Gastroesophageal sphincter (tissue), 4 donors: ENCODE measurements around the gene KCNN3. TPM values are rescaled to one million over a fixed set of nuclear protein-coding genes. Genes with fewer than 3 reads are reported as not detected.

Experiments used
- ATAC-seq: fragments of 150-250 bp; one replicate; pipeline ENCODE4 v1.9.1; 2016; ENCODE audit warnings: mild to moderate bottlenecking, moderate library complexity
- H3K27ac ChIP-seq, 4 donors: fragments of 200-600 bp; sonication (generic) in 3 of 4; 1 replicate in 3 of 4; 2 replicates in 1 of 4; pipeline ENCODE4 v1.5.1; 2016 to 2019
- H3K27me3 ChIP-seq: fragments of 200-600 bp; sonication (generic); one replicate; pipeline ENCODE4 v1.5.1; 2019
- H3K36me3 ChIP-seq, 2 donors: fragments of 200-600 bp; sonication (generic); one replicate each; pipeline ENCODE4 v1.5.1; 2019; ENCODE audit warnings: control low read depth in 1 of 2
- H3K4me1 ChIP-seq, 3 donors: fragments of 200-600 bp; sonication (generic); 1 replicate in 2 of 3; 2 replicates in 1 of 3; pipeline ENCODE4 v1.5.1; 2016 to 2019; ENCODE audit warnings: control low read depth in 2 of 3
- H3K4me3 ChIP-seq, 2 donors: fragments of 200-600 bp; sonication (generic); one replicate each; pipeline ENCODE4 v1.5.1; 2019; ENCODE audit warnings: mild to moderate bottlenecking in 1 of 2, moderate library complexity in 1 of 2
- H3K9me3 ChIP-seq, 3 donors: fragments of 200-600 bp; sonication (generic); one replicate each; pipeline ENCODE4 v1.5.1; 2017 to 2019; ENCODE audit warnings: control low read depth in 2 of 3
- EP300 ChIP-seq: sonication (generic); formaldehyde crosslinking; IDR thresholded peaks from one replicate; pipeline ENCODE4 v1.6.1; 2017; ENCODE audit warnings: antibody characterized with exemption, mild to moderate bottlenecking
- POLR2A ChIP-seq, 2 donors: fragments of 450-650 bp; IDR thresholded peaks; one replicate each; pipeline ENCODE4 v1.6.1; 2017; ENCODE audit warnings: antibody characterized with exemption in 2 of 2, mild to moderate bottlenecking in 2 of 2, moderate library complexity in 1 of 2
- POLR2AphosphoS5 ChIP-seq: sonication (generic); formaldehyde crosslinking; IDR thresholded peaks from one replicate; pipeline ENCODE4 v1.6.1; 2017; ENCODE audit warnings: antibody characterized with exemption
- WGBS, 2 donors: methylation state at CpG; one replicate each; pipeline ENCODE4 v1.1.5; 2018; ENCODE audit warnings: low coverage in 1 of 2; 5-methylcytosine and 5-hydroxymethylcytosine counted together
- total RNA-seq, 4 donors: library from RNA; depleted of rRNA; stranded (reverse); fragments of >200 nt; gene quantifications; one replicate each; pipeline ENCODE4 v1.1.0, GENCODE V29; 2016
- TF ChIP-seq, protein P1 (sequence below), 4 experiments: fragments of 200-600 bp in 2 of 4; fragments of 450-650 bp in 2 of 4; sonication (generic) in 1 of 4; IDR thresholded peaks; one replicate each; pipeline ENCODE4 v1.5.1; 2017 to 2019; ENCODE audit warnings: antibody characterized with exemption in 4 of 4, mild to moderate bottlenecking in 2 of 4, moderate library complexity in 2 of 4

KCNN3 gene
- total RNA-seq, 4 donors from 2014 or later: 1.8 to 13.7 (median 8.1) TPM

DNA sequence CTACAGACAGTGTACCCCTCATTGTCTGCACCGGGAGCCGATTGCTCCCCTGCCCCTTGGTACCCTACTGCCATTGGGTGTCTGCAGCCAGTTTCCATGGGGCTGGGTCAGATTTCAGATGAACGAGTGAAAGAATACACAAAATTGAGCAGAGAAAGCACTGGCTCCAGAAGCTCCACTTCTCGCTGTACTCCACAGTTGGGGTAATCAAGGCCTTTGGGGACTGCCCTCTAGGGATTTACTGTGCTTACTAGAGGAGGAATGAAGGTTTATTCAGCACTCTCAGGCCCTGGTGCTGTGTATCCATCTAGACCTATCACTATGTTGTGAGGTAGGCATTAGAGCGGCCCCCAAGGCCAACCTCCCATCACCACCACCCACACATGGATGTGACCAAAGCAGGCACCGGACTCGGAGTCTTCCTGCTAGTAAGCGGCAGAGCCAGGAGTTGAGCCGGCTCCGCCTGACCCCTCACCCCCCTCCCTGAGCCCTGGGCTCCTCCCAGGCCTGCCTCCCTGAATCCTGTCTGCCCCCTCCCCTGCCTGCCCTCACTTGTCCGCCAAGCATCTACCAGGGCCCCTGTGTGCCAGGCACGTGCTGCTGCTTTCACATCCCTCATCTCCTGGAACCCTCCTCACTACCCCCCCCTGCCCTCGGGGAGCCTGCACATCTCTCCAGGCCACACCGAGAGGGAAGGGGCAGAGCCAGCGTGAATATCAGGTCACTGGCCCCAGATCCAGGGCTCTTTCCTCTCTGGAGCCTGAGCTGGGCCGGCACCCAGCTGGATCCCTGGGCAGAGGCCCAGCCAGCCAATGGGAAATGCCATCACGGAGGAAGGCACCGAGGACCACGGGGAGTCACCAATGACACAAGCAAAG, 23.3 kb downstream of the KCNN3 start:
- 71 to 100% methylated on average over 1 to 12 of the region's 19 CpGs for WGBS, 2 donors
- H3K27ac ChIP-seq: peak overlapping the region in 2 of 4 donors; percentile 4
- ATAC-seq: no peak

DNA sequence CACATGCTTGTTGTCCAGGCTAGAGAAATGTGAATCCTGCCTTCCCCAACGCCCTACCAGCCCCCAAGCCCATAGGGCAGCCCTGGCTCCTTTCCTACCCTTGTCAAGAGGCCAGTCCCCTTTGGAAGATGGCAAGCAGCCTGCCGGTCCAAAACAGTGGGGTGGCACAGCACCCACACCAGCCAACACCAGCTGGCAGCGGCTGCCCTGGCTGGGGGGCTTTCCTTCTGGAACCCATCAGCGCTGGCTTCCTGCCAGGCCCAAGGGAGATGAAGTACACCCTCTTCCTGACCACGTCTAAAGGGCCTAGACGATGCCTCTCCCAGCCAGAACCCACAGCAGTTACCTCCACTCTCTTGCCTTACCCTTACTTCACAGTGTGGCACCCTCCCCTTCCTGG, 24.2 kb downstream of the KCNN3 start:
- Histone ChIP-seq H3K4me3 (no peak overlapping the region), H3K4me1 (peaks cover 0 to 33% (median 0%) of the 10 kb centered on the region in 3 donors), H3K27me3 (peaks cover 28% of the 10 kb centered on the region), H3K36me3 (no peaks in the 10 kb centered on the region), H3K9me3 (no peaks in the 10 kb centered on the region), H3K27ac (peak overlapping the region in 1 of 4 donors; percentile 4)
- no peak for ATAC-seq
- TF ChIP-seq POLR2AphosphoS5: no peak
- no peak for TF ChIP-seq EP300
- TF ChIP-seq, protein P1, sequence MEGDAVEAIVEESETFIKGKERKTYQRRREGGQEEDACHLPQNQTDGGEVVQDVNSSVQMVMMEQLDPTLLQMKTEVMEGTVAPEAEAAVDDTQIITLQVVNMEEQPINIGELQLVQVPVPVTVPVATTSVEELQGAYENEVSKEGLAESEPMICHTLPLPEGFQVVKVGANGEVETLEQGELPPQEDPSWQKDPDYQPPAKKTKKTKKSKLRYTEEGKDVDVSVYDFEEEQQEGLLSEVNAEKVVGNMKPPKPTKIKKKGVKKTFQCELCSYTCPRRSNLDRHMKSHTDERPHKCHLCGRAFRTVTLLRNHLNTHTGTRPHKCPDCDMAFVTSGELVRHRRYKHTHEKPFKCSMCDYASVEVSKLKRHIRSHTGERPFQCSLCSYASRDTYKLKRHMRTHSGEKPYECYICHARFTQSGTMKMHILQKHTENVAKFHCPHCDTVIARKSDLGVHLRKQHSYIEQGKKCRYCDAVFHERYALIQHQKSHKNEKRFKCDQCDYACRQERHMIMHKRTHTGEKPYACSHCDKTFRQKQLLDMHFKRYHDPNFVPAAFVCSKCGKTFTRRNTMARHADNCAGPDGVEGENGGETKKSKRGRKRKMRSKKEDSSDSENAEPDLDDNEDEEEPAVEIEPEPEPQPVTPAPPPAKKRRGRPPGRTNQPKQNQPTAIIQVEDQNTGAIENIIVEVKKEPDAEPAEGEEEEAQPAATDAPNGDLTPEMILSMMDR (IDR thresholded peaks at IDR 0.05): no peak
- TF ChIP-seq POLR2A (IDR thresholded peaks at IDR 0.05): no peak
- 31 to 53% methylated on average over 2 to 5 of the region's 6 CpGs for WGBS, 2 donors

More for the DNA sequence above, 23.3 kb downstream of the KCNN3 start:
- peaks cover 28% of the 10 kb centered on the region for H3K27me3 ChIP-seq
- H3K4me3 ChIP-seq: no peak overlapping the region
- TF ChIP-seq POLR2AphosphoS5 (no peak), EP300 (no peak), POLR2A (IDR thresholded peaks at IDR 0.05) (no peak)
- TF ChIP-seq, protein P1 (IDR thresholded peaks at IDR 0.05): no peak
- H3K4me1 ChIP-seq: peaks cover 0 to 32% (median 0%) of the 10 kb centered on the region in 3 donors
- no peaks in the 10 kb centered on the region for H3K36me3 ChIP-seq
- H3K9me3 ChIP-seq: no peaks in the 10 kb centered on the region

DNA sequence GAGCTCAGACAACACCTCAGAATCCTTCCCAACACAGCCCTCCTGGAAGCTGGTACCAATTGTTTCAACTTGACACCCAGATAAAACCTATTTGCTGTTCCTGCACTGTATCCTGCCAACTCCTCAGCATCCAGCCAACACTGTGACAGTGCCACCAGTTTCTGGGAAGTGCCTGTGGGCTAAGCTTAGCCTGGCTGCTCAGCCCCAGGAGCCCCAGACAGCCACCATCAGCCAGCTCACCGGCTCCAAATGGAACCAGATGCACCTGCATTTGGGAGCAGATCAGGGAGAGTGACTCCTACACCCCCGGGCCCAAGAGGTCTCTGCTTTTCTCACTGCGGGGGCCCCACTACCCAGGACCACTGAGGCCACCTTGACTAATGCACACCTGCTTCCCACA, 24.9 kb downstream of the KCNN3 start:
- Histone ChIP-seq H3K4me3 (no peak overlapping the region), H3K36me3 (no peaks in the 10 kb centered on the region), H3K27me3 (peaks cover 22% of the 10 kb centered on the region), H3K4me1 (peaks cover 0 to 40% (median 0%) of the 10 kb centered on the region in 3 donors), H3K27ac (no peak overlapping the region), H3K9me3 (no peaks in the 10 kb centered on the region)
- no peak for ATAC-seq
- TF ChIP-seq, protein P1 (IDR thresholded peaks at IDR 0.05): no peak
- no peak for TF ChIP-seq POLR2AphosphoS5
- no peak for TF ChIP-seq EP300
- TF ChIP-seq POLR2A (IDR thresholded peaks at IDR 0.05): no peak
- WGBS, 2 donors: no CpG with 5 or more reads among the region's 3 CpGs

- Histone ChIP-seq H3K4me1 (peaks cover 0 to 47% (median 0%) of the 10 kb centered on the region in 3 donors), H3K27ac (no peak overlapping the region), H3K4me3 (no peak overlapping the region), H3K36me3 (no peaks in the 10 kb centered on the region), H3K9me3 (no peaks in the 10 kb centered on the region), H3K27me3 (peaks cover 18% of the 10 kb centered on the region)
- no peak for TF ChIP-seq EP300
- TF ChIP-seq POLR2AphosphoS5: no peak
- TF ChIP-seq, protein P1 (IDR thresholded peaks at IDR 0.05): no peak
- TF ChIP-seq POLR2A (IDR thresholded peaks at IDR 0.05): no peak
- no peak for ATAC-seq
- WGBS, 2 donors: 50 to 80% methylated on average over 2 to 7 of the region's 10 CpGs
These were observed 25.8 kb downstream of the KCNN3 start for GRCh38 chr1:154844297-154844681.
